GM12878 (cell line): Measurements from ENCODE around the gene NOX1. TPM values are rescaled to one million over a fixed set of nuclear protein-coding genes. Genes with fewer than 3 reads are reported as not detected.

ENCODE experiments used
- ATAC-seq: fragments of 200-7000 bp; cut with Tn5 transposase; 3 replicates; pipeline ENCODE4 v1.9.1; 2020; ENCODE audit warnings: mild to moderate bottlenecking, moderate library complexity
- BruUV-seq: library from RNA; stranded (reverse); fragments of 400-500 nt; replicated peaks from 2 replicates; lab custom pipeline; 2021; lab: Mats Ljungman, UMichigan
- CTCF ChIA-PET: fragments of 300-600 bp; sonication (Branson Sonifier 250); formaldehyde crosslinking; extraction: SDS; loops from one replicate; lab custom pipeline; 2021; ENCODE audit warnings: inconsistent platforms; lab: Yijun Ruan, JAX
- POLR2A ChIA-PET: fragments of 350-600 bp; formaldehyde crosslinking; extraction: SDS; loops from one replicate; lab custom pipeline; 2021; ENCODE audit warnings: inconsistent platforms; lab: Charles Lee
- RAD21 ChIA-PET: fragments of 300-600 bp; sonication (Branson Sonifier 250); formaldehyde crosslinking; loops from one replicate; lab custom pipeline; 2023; ENCODE audit warnings: antibody characterized with exemption; ENCODE audit not compliant: unreplicated experiment; lab: Charles Lee
- SMC1A ChIA-PET: fragments of 300-600 bp; sonication (Branson Sonifier 250); formaldehyde crosslinking; loops from one replicate; lab custom pipeline; 2023; ENCODE audit not compliant: unreplicated experiment, uncharacterized antibody; lab: Charles Lee
- DNase-seq: peaks from one replicate; pipeline ENCODE4 v3.0.0-alpha.2; 2011; ENCODE audit warnings: low read depth, low spot score
- FAIRE-seq: peaks from 3 replicates; lab custom pipeline; 2011; peaks lifted over from hg19 to GRCh38; lab: Jason Lieb, UNC
- H2AFZ ChIP-seq: 2 replicates; pipeline ENCODE4 v1.6.0; 2011; ENCODE audit warnings: low read depth, low read length, control low read depth; ENCODE audit not compliant: control insufficient read depth
- H3K27ac ChIP-seq: 2 replicates; pipeline ENCODE4 v1.5.1; 2011; ENCODE audit warnings: control low read depth; ENCODE audit not compliant: control insufficient read depth, insufficient read depth
- H3K27me3 ChIP-seq, 2 experiments: replicated peaks in 1 of 2; 2 replicates each; pipeline versions ENCODE4 v1.6.0 to v1.6.1; 2011; ENCODE audit warnings: low read length in 1 of 2; ENCODE audit not compliant: control insufficient read depth in 2 of 2, insufficient read depth in 2 of 2
- H3K36me3 ChIP-seq, 2 experiments: 2 replicates each; pipeline ENCODE4 v1.5.1; 2011; ENCODE audit warnings: low read length in 1 of 2; ENCODE audit not compliant: control insufficient read depth in 2 of 2, insufficient read depth in 2 of 2
- H3K4me1 ChIP-seq: 2 replicates; pipeline ENCODE4 v1.6.1; 2011; ENCODE audit warnings: mild to moderate bottlenecking, low read length, moderate library complexity, mixed read lengths; ENCODE audit not compliant: control insufficient read depth, insufficient read depth
- H3K4me2 ChIP-seq: 2 replicates; pipeline ENCODE4 v1.6.0; 2011; ENCODE audit warnings: control low read depth; ENCODE audit not compliant: control insufficient read depth, insufficient read depth
- H3K4me3 ChIP-seq: fragments of 200-600 bp; sonication (generic); 2 replicates; pipeline ENCODE4 v1.5.1; 2016
- H3K79me2 ChIP-seq: 2 replicates; pipeline ENCODE4 v1.6.0; 2011; ENCODE audit warnings: low read length; ENCODE audit not compliant: control insufficient read depth, insufficient read depth
- H3K9ac ChIP-seq: 2 replicates; pipeline ENCODE4 v1.8.0; 2011; ENCODE audit warnings: low read length, control low read depth, mixed read lengths; ENCODE audit not compliant: control insufficient read depth, insufficient read depth
- H3K9me3 ChIP-seq: replicated peaks from 3 replicates; pipeline ENCODE4 v1.5.1; 2011; ENCODE audit warnings: mild to moderate bottlenecking, low read length; ENCODE audit not compliant: control insufficient read depth, insufficient read depth
- H4K20me1 ChIP-seq: 2 replicates; pipeline ENCODE4 v1.6.0; 2011; ENCODE audit not compliant: control insufficient read depth, insufficient read depth
- ASH2L ChIP-seq: fragments of 300-600, 200-600 bp; sonication (generic); IDR thresholded peaks from 2 replicates; pipeline ENCODE4 v1.6.1; 2017; ENCODE audit warnings: low read depth, mild to moderate bottlenecking, borderline replicate concordance
- CHD2 ChIP-seq: IDR thresholded peaks from 2 replicates; pipeline ENCODE4 v1.6.1; 2011; ENCODE audit warnings: low read depth, low read length, improper control_type of control experiment, borderline replicate concordance
- DPF2 ChIP-seq: fragments of 450-650 bp; IDR thresholded peaks from 2 replicates; pipeline ENCODE4 v1.6.1; 2017; ENCODE audit warnings: mild to moderate bottlenecking
- E4F1 ChIP-seq: fragments of 450-650 bp; IDR thresholded peaks from 2 replicates; pipeline ENCODE4 v1.6.1; 2018; ENCODE audit warnings: borderline replicate concordance, mild to moderate bottlenecking; ENCODE audit not compliant: partially characterized antibody
- EGR1 ChIP-seq, 2 experiments: IDR thresholded peaks; 1 replicate in 1 of 2; 2 replicates in 1 of 2; pipeline ENCODE4 v1.6.1; 2011 to 2012; ENCODE audit warnings: low read depth in 2 of 2, low read length in 2 of 2, borderline replicate concordance in 1 of 2, mild to moderate bottlenecking in 1 of 2, moderate library complexity in 1 of 2
- YY1 ChIP-seq: IDR thresholded peaks from 2 replicates; pipeline ENCODE4 v1.6.1; 2011; ENCODE audit warnings: low read depth, mild to moderate bottlenecking, low read length
- WGBS: methylation state at CpG from one replicate; pipeline ENCODE4 v1.1.6; 2016; ENCODE audit warnings: low lambda C conversion rate; ENCODE audit not compliant: insufficient replicate concordance, insufficient coverage; ENCODE audit errors: missing lambda C conversion rate; 5-methylcytosine and 5-hydroxymethylcytosine counted together
- in situ Hi-C: fragments of 300-500 bp; cut with MboI; formaldehyde crosslinking; loops from 9 replicates; pipeline ENCODE4 v1.14.3; 2018; ENCODE audit warnings: mixed read lengths
- intact Hi-C: fragments of 100-400 bp; cut with micrococcal nuclease; formaldehyde crosslinking; loops from one replicate; pipeline ENCODE4 v1.14.2; 2022; ENCODE audit not compliant: unreplicated experiment
- polyA plus RNA-seq, 11 experiments: library from polyadenylated mRNA; depleted of rRNA in 4 of 11; unstranded in 6 of 11; stranded (reverse) in 5 of 11; fragments of >200 nt; fragmentation: Nextera tagmentation in 4 of 11; fragmentation: Illumina TruSeq in 1 of 11; extraction: Ambion mirVana in 4 of 11; extraction: Trizol in 1 of 11; gene quantifications; 1 replicate in 1 of 11; 2 replicates in 10 of 11; pipeline versions ENCODE4 v1.2.1 to v1.2.3, GENCODE V29; 2011 to 2016; ENCODE audit warnings: inconsistent platforms in 2 of 11, missing spikeins in 2 of 11, low read depth in 1 of 11
- total RNA-seq, 4 experiments: library from RNA; depleted of rRNA in 3 of 4; stranded (reverse); fragments of >200 nt in 3 of 4; fragmentation: Illumina TruSeq in 1 of 4; extraction: Trizol in 1 of 4; gene quantifications; 2 replicates each; pipeline versions ENCODE4 v1.2.1 to v1.2.3, GENCODE V29; 2013 to 2021

The NOX1 gene
- total and polyA plus RNA-seq, 10 of the 15 experiments (the other 5 are each of a cell fraction or from before 2014, with no cell fraction given) = 0.03 to 0.09 (median 0.08) TPM; not detected in 6

DNA sequence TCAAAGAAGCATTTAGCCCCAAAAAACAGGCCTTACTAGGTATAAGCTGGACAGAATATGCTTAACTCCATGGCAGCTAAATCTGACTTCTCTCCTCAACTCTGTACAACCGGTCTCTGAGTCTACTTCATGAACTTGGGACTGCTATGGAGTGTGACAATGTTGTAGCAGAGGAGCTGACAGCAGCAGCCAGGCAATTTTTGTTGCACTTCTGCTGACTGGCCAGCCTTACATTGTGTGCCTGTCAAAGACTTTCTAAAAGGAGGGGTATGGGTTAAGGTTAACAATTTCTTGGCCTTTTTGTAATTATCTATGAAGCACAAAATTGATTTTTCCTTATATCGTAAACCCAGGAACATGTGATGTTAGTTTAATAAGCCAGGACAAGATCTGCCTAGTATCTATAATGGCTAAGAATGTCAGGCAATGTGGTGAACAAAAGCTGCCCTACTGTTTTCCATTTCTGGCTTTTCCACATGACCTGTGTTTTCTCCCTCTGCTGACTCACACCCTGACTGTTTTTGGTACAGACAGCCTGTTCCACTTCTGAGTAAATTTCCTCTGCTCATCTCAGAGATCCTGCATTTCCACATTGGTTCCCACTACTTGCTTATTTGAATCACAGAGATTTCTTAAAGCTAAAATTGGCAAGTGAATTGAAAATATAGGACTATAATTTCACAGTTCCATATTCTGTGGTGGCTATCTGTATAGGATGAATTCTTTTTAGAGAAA, 9.3 kb downstream of the NOX1 start:
- in situ Hi-C loops (no loop called here), intact Hi-C loops (no loop called here)
- WGBS = 21% methylated on average over 2 of the region's 2 CpGs
- ChIA-PET SMC1A (no interaction called here), POLR2A (no interaction called here), RAD21 (no interaction called here), CTCF (no interaction called here)
- Histone ChIP-seq H4K20me1 (no peaks in the 10 kb centered on the region), H3K27me3 (no peaks in the 10 kb centered on the region), H3K9ac (no peak overlapping the region), H3K79me2 (no peaks in the 10 kb centered on the region), H2AFZ (no peak overlapping the region), H3K4me3 (no peak overlapping the region), H3K36me3 (no peaks in the 10 kb centered on the region), H3K9me3 (no peaks in the 10 kb centered on the region), H3K27ac (no peak overlapping the region), H3K4me2 (no peak overlapping the region), H3K4me1 (no peaks in the 10 kb centered on the region)
- ATAC-seq (no peak), FAIRE-seq (no peak), DNase-seq (no peak)
- BruUV-seq = no TSS peak
- TF ChIP-seq CHD2 (no peak), ASH2L (no peak), EGR1 (IDR thresholded peaks at IDR 0.05; ENCODE audit: borderline replicate concordance in 1 of 2, low read depth in 2 of 2, low read length in 2 of 2) (no peak), E4F1 (no peak), YY1 (no peak), DPF2 (no peak)
